ENCODE results near the gene LGALS12.

DNA sequence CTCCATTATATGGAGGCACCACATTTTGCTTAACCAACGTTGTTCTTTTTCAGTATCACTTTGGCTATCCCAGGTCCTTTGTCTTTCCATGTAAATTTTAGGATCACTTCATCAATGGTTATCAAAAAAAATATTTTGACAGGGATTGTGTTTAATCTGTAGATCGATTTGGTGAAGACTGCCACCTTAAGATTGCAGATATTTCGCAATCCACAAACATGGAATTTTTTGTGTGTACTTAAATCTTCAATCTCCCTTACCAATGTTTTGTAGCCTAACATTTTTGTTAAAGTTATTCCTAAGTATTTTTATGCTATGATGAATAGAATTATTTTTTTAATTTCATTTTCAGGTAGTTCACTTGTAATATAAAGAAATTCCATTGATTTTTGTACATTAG lies 33.5 kb upstream of the LGALS12 start:
- TF ChIP-seq, protein P1, sequence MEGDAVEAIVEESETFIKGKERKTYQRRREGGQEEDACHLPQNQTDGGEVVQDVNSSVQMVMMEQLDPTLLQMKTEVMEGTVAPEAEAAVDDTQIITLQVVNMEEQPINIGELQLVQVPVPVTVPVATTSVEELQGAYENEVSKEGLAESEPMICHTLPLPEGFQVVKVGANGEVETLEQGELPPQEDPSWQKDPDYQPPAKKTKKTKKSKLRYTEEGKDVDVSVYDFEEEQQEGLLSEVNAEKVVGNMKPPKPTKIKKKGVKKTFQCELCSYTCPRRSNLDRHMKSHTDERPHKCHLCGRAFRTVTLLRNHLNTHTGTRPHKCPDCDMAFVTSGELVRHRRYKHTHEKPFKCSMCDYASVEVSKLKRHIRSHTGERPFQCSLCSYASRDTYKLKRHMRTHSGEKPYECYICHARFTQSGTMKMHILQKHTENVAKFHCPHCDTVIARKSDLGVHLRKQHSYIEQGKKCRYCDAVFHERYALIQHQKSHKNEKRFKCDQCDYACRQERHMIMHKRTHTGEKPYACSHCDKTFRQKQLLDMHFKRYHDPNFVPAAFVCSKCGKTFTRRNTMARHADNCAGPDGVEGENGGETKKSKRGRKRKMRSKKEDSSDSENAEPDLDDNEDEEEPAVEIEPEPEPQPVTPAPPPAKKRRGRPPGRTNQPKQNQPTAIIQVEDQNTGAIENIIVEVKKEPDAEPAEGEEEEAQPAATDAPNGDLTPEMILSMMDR (conservative IDR thresholded peaks at IDR 0.05 in 1 of 2, IDR thresholded peaks at IDR 0.05 in 1 of 2; ENCODE audit: low read depth in 1 of 2, low read length in 2 of 2) = no peak
- TF ChIP-seq EZH2 (IDR thresholded peaks at IDR 0.05; ENCODE audit: low read length, missing control alignments) = no peak

All from fibroblast of lung (primary cell).